Measurements from ENCODE around the gene EPN1. TPM values are rescaled to one million over a fixed set of nuclear protein-coding genes. Genes with fewer than 3 reads are reported as not detected.

EPN1 gene
- total RNA-seq, 3 donors from 2014 or later (not counting 1 experiment from before 2014, with no cell fraction given): 47.6 to 56.4 (median 51.8) TPM

DNA sequence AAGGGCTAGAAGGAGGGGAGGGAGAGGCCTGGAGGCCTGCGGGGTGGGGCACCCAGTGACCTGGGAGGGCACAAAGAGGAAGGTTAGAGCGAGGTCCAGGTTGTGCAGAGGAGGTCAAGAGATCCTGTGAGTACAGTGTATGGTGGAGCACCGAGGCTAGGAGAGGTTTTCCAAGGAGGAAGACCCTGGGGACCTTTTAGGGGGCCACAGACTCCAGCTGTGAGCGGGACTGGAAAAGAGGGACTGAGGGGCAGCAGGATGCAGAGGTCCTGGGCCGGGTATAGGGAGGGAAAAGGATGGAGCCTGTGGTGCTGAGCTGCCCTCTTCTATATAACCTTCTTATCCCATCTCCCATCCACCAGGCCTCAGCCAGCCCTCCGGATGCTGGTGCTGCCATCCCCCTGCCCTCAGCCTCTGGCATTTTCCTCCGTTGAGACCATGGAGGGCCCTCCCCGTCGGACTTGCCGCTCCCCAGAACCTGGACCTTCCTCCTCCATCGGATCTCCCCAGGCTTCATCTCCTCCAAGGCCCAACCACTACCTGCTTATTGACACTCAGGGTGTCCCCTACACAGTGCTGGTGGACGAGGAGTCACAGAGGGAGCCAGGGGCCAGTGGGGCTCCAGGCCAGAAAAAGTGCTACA, 30.7 kb upstream of the EPN1 start:
- Histone ChIP-seq H3K9me3 (ENCODE audit: control insufficient read depth, insufficient read depth, low read length) (no peaks in the 10 kb centered on the region), H3K27me3 (ENCODE audit: control insufficient read depth, insufficient read depth, low read length) (no peaks in the 10 kb centered on the region), H3K4me3 (ENCODE audit: low read length) (peak overlapping the region; percentile 63), H3K36me3 (ENCODE audit: control insufficient read depth, insufficient read depth, low read length) (peaks cover 13% of the 10 kb centered on the region), H3K27ac (ENCODE audit: low read length) (peak overlapping the region; percentile 48), H3K4me1 (ENCODE audit: control insufficient read depth, insufficient read depth, low read length) (peaks cover 69% of the 10 kb centered on the region)
- ATAC-seq (no peak), DNase-seq (no peak)
- no peaks in the 10 kb centered on the region for H3K36me3 Mint-ChIP-seq
- TF ChIP-seq, protein P1, sequence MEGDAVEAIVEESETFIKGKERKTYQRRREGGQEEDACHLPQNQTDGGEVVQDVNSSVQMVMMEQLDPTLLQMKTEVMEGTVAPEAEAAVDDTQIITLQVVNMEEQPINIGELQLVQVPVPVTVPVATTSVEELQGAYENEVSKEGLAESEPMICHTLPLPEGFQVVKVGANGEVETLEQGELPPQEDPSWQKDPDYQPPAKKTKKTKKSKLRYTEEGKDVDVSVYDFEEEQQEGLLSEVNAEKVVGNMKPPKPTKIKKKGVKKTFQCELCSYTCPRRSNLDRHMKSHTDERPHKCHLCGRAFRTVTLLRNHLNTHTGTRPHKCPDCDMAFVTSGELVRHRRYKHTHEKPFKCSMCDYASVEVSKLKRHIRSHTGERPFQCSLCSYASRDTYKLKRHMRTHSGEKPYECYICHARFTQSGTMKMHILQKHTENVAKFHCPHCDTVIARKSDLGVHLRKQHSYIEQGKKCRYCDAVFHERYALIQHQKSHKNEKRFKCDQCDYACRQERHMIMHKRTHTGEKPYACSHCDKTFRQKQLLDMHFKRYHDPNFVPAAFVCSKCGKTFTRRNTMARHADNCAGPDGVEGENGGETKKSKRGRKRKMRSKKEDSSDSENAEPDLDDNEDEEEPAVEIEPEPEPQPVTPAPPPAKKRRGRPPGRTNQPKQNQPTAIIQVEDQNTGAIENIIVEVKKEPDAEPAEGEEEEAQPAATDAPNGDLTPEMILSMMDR (IDR thresholded peaks at IDR 0.05): no peak
- H3K4me1 Mint-ChIP-seq: peaks cover 33 to 57% of the 10 kb centered on the region in 2 donors
- peak overlapping the region; percentile 96 for H3K4me3 Mint-ChIP-seq
- no peaks in the 10 kb centered on the region for H3K9me3 Mint-ChIP-seq
- 61% methylated on average over 11 of the region's 12 CpGs for WGBS (ENCODE audit: insufficient coverage)
- H3K27ac Mint-ChIP-seq: peak overlapping the region; percentile 80 to 96
- no peaks in the 10 kb centered on the region for H3K27me3 Mint-ChIP-seq (ENCODE audit: low read depth in 2 of 2)
- intact Hi-C loops (cut with micrococcal nuclease): loop anchor here (5.0 kb wide), 1 partner anchor 37 kb away; the partner anchor contains the start of gene ZNF865

DNA sequence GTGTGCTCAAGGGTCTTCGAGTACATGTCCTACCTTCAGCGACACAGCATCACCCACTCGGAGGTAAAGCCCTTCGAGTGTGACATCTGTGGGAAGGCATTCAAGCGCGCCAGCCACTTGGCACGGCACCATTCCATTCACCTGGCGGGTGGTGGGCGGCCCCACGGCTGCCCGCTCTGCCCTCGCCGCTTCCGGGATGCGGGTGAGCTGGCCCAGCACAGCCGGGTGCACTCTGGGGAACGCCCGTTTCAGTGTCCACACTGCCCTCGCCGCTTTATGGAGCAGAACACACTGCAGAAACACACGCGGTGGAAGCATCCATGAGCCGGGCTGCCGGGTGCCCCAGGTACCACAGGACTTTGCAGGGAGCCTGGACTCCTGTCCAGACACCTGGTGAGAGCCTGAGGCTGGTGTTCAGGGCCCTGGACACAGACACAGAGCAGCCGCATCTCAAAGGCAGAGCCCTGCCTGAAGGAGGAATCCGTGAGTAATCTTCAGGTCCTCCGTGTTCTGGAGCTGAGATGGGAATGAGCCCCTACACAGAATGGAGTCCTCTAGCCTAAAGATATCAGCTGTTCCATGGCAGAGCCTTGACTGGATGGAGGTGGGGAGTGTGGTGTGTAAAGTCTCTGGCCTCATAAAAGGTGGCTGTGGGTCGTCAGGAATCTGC, 30.0 kb upstream of the EPN1 start:
- H3K27ac Mint-ChIP-seq: peak overlapping the region; percentile 80 to 96
- ATAC-seq: no peak
- H3K4me1 ChIP-seq (ENCODE audit: control insufficient read depth, insufficient read depth, low read length): peaks cover 66% of the 10 kb centered on the region
- no peak overlapping the region for H3K4me3 ChIP-seq (ENCODE audit: low read length)
- H3K9me3 ChIP-seq (ENCODE audit: control insufficient read depth, insufficient read depth, low read length): no peaks in the 10 kb centered on the region
- H3K27me3 Mint-ChIP-seq (ENCODE audit: low read depth in 2 of 2): peaks cover 0 to 3% of the 10 kb centered on the region in 2 donors
- TF ChIP-seq, protein P1 (IDR thresholded peaks at IDR 0.05): no peak
- H3K4me1 Mint-ChIP-seq: peaks cover 33 to 58% of the 10 kb centered on the region in 2 donors
- DNase-seq: no peak
- H3K27ac ChIP-seq (ENCODE audit: low read length): no peak overlapping the region
- no peaks in the 10 kb centered on the region for H3K27me3 ChIP-seq (ENCODE audit: control insufficient read depth, insufficient read depth, low read length)
- no peaks in the 10 kb centered on the region for H3K9me3 Mint-ChIP-seq
- intact Hi-C loops (cut with micrococcal nuclease): loop anchor here (5.0 kb wide), 1 partner anchor 38 kb away; the partner anchor contains the start of gene ZNF865
- peak overlapping the region; percentile 96 for H3K4me3 Mint-ChIP-seq
- H3K36me3 ChIP-seq (ENCODE audit: control insufficient read depth, insufficient read depth, low read length): peaks cover 13% of the 10 kb centered on the region
- no peaks in the 10 kb centered on the region for H3K36me3 Mint-ChIP-seq
- 89% methylated on average over 28 of the region's 28 CpGs for WGBS (ENCODE audit: insufficient coverage)

DNA sequence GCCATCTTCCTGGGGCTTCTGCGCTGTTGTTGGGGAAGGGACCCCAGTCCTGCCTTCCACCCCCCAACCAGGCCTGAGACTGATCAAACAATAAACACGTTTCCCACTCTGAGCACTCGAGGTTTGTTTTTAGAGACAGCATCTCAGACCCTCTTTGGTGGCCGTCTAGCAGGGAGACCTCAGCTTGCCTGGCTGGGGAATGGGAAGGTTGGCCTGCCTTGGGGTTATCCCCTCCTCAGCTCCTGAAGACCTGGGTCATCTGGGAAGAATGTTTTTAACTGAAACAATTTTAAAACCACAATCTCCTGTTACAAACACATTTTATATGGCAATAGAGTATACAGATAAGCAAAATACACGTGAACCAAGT, 29.5 kb upstream of the EPN1 start:
- no peak overlapping the region for H3K4me3 ChIP-seq (ENCODE audit: low read length)
- H3K9me3 ChIP-seq (ENCODE audit: control insufficient read depth, insufficient read depth, low read length): no peaks in the 10 kb centered on the region
- DNase-seq: no peak
- H3K36me3 ChIP-seq (ENCODE audit: control insufficient read depth, insufficient read depth, low read length): peaks cover 13% of the 10 kb centered on the region
- no peaks in the 10 kb centered on the region for H3K27me3 ChIP-seq (ENCODE audit: control insufficient read depth, insufficient read depth, low read length)
- TF ChIP-seq, protein P1 (IDR thresholded peaks at IDR 0.05): no peak
- H3K9me3 Mint-ChIP-seq: no peaks in the 10 kb centered on the region
- no peak overlapping the region for H3K27ac ChIP-seq (ENCODE audit: low read length)
- peaks cover 0 to 3% of the 10 kb centered on the region in 2 donors for H3K27me3 Mint-ChIP-seq (ENCODE audit: low read depth in 2 of 2)
- intact Hi-C loops (cut with micrococcal nuclease): no loop called here
- H3K4me3 Mint-ChIP-seq: peak overlapping the region; percentile 42
- H3K36me3 Mint-ChIP-seq: no peaks in the 10 kb centered on the region
- WGBS (ENCODE audit: insufficient coverage): 90% methylated on average over 5 of the region's 5 CpGs
- no peak for ATAC-seq
- H3K4me1 ChIP-seq (ENCODE audit: control insufficient read depth, insufficient read depth, low read length): peaks cover 61% of the 10 kb centered on the region
- peaks cover 27 to 53% of the 10 kb centered on the region in 2 donors for H3K4me1 Mint-ChIP-seq
- no peak overlapping the region for H3K27ac Mint-ChIP-seq

Measured in natural killer cell (primary cell).